Lung (tissue), 12 donors: ENCODE measurements around the gene STX18. TPM values are rescaled to one million over a fixed set of nuclear protein-coding genes. Genes with fewer than 3 reads are reported as not detected.

Experiments
- ATAC-seq: fragments of 200-7000 bp; cut with Tn5 transposase; one replicate; pipeline ENCODE4 v1.9.1; 2020; ENCODE audit warnings: moderate number of reproducible peaks; ENCODE audit not compliant: insufficient read depth, low FRiP score
- DNase-seq, 3 donors: peaks; one replicate each; pipeline ENCODE4 v3.0.0-alpha.2; 2013 to 2017
- H3K27ac ChIP-seq, 2 donors: one replicate each; pipeline ENCODE4 v1.5.1; 2013; ENCODE audit warnings: mild to moderate bottlenecking in 2 of 2, moderate library complexity in 2 of 2, control low read depth in 1 of 2, inconsistent platforms in 1 of 2, low read depth in 1 of 2, low read length in 1 of 2
- H3K27me3 ChIP-seq, 3 donors: one replicate each; pipeline ENCODE4 v1.5.1; 2013; ENCODE audit warnings: low read length in 2 of 3; ENCODE audit not compliant: control insufficient read depth in 3 of 3, insufficient read depth in 3 of 3
- H3K36me3 ChIP-seq, 4 donors: one replicate each; pipeline ENCODE4 v1.5.1; 2013; ENCODE audit warnings: low read length in 4 of 4, mild to moderate bottlenecking in 1 of 4, moderate library complexity in 1 of 4; ENCODE audit not compliant: control insufficient read depth in 4 of 4, insufficient read depth in 4 of 4
- H3K4me1 ChIP-seq, 5 donors: one replicate each; pipeline ENCODE4 v1.5.1; 2013; ENCODE audit warnings: low read length in 5 of 5, mild to moderate bottlenecking in 2 of 5, moderate library complexity in 1 of 5; ENCODE audit not compliant: control insufficient read depth in 5 of 5, insufficient read depth in 5 of 5
- H3K4me3 ChIP-seq: one replicate; pipeline ENCODE4 v1.5.1; 2013; ENCODE audit warnings: mild to moderate bottlenecking, control low read depth, moderate library complexity
- H3K9ac ChIP-seq, 2 donors: one replicate each; pipeline ENCODE4 v1.5.1; 2013; ENCODE audit warnings: low read length in 2 of 2, control low read depth in 1 of 2; ENCODE audit not compliant: insufficient read depth in 1 of 2
- H3K9me3 ChIP-seq, 4 donors: one replicate each; pipeline ENCODE4 v1.5.1; 2013; ENCODE audit warnings: low read length in 3 of 4, mild to moderate bottlenecking in 1 of 4, moderate library complexity in 1 of 4; ENCODE audit not compliant: control insufficient read depth in 4 of 4, insufficient read depth in 3 of 4
- WGBS, 2 donors: extraction: QIAGEN DNeasy Blood & Tissue Kit; methylation state at CpG; one replicate each; pipeline ENCODE4 v1.1.7; 2013; 5-methylcytosine and 5-hydroxymethylcytosine counted together
- polyA plus RNA-seq, 2 donors: library from polyadenylated mRNA; stranded (reverse); fragments of 200-250 nt; gene quantifications; one replicate each; pipeline ENCODE4 v1.2.1, GENCODE V29; 2013
- total RNA-seq, 2 donors: library from RNA; depleted of rRNA in 1 of 2; stranded (reverse); fragments of >200 nt in 1 of 2; gene quantifications; one replicate each; pipeline ENCODE4 v1.2.1, GENCODE V29; 2014 to 2021
- TF ChIP-seq, protein P1 (sequence below): IDR thresholded peaks from 2 replicates; pipeline ENCODE4 v1.5.1; 2012; ENCODE audit warnings: mild to moderate bottlenecking; ENCODE audit errors: control extremely low read depth, extremely low read depth
- donor health status: control.
- donor health status: control.
- donor health status: Bipolar disorder and iron deficiency.
- donor health status: healthy.
- donor health status: DM: yes; HTN: yes; CAD: no.

The STX18 gene
- total and polyA plus RNA-seq, 4 donors: 16.2 to 34.1 (median 24.8) TPM

- WGBS, 2 donors: 87 to 90% methylated on average over 2 of the region's 2 CpGs
- no peak overlapping the region for H3K4me3 ChIP-seq
- peaks cover 0 to 2% (median under 1%) of the 10 kb centered on the region in 4 donors for H3K36me3 ChIP-seq
- H3K27me3 ChIP-seq: no peaks in the 10 kb centered on the region
- TF ChIP-seq, protein P1, sequence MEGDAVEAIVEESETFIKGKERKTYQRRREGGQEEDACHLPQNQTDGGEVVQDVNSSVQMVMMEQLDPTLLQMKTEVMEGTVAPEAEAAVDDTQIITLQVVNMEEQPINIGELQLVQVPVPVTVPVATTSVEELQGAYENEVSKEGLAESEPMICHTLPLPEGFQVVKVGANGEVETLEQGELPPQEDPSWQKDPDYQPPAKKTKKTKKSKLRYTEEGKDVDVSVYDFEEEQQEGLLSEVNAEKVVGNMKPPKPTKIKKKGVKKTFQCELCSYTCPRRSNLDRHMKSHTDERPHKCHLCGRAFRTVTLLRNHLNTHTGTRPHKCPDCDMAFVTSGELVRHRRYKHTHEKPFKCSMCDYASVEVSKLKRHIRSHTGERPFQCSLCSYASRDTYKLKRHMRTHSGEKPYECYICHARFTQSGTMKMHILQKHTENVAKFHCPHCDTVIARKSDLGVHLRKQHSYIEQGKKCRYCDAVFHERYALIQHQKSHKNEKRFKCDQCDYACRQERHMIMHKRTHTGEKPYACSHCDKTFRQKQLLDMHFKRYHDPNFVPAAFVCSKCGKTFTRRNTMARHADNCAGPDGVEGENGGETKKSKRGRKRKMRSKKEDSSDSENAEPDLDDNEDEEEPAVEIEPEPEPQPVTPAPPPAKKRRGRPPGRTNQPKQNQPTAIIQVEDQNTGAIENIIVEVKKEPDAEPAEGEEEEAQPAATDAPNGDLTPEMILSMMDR: no peak
- peaks cover 0 to 7% (median 3%) of the 10 kb centered on the region in 5 donors for H3K4me1 ChIP-seq
- H3K9me3 ChIP-seq: no peaks in the 10 kb centered on the region
- no peak for ATAC-seq
- no peak overlapping the region for H3K27ac ChIP-seq
- DNase-seq: no peak
- no peak overlapping the region for H3K9ac ChIP-seq
Measured at GRCh38 chr4:4504783-4505182, 37.1 kb downstream of the STX18 start.

DNA sequence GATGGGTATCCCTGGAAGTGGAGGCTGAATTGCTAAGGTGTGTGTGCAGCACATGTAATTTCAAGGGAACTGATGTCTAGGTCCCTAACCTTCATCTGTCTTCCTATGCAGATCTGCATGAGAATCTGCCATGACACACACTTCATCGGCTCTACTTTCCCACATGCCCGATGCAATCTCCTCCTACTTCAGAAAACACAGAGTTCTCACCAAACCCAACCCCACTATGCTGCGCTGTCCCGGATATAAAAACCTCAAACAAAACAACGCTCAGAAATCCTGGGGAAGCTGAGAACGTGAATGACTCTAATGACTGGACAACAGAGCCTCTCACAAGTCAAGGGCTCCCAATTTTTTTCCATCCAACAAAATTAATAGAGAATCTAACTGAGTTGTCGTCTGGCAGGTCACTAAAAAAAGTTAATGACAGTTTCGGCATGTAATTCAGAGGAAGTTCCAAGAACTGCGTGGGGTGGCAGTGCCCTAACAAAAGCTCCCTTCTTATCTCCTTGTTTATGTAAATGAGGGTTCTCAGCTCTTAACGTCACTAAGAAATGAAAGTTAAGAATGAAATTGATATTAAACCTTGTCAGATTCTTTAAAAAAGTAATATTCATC lies 39.0 kb downstream of the STX18 start:
- Histone ChIP-seq H3K9ac (no peak overlapping the region), H3K36me3 (peaks cover 0 to 2% (median 0%) of the 10 kb centered on the region in 4 donors), H3K4me3 (no peak overlapping the region), H3K27me3 (no peaks in the 10 kb centered on the region), H3K9me3 (no peaks in the 10 kb centered on the region), H3K27ac (no peak overlapping the region), H3K4me1 (peaks cover 0 to 7% (median 3%) of the 10 kb centered on the region in 5 donors)
- ATAC-seq: no peak
- TF ChIP-seq, protein P1: no peak
- peak in 1 of 3 donors; percentile 26 for DNase-seq
- WGBS, 2 donors: 32 to 36% methylated on average over 10 of the region's 10 CpGs

DNA sequence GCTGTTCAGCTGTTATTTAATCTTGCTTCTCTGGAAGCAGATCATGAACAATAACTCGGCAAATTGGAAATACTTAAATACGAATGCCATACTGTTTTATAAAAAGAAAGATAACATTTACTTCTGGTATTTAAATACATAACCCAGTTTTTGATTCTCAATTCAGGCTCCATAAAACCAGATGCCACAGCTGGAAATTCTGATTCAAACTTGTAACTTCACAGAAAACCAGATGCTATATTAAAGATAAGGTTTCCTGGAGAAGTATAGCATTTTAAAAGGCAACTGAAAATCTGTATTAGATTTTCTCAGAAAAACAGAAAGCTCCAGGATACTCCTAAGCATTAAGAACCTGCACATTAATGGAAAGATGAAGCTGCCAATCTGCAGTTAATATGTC lies 40.2 kb downstream of the STX18 start:
- WGBS, 2 donors: 89 to 97% methylated on average over 2 of the region's 2 CpGs
- no peak overlapping the region for H3K9ac ChIP-seq

More for the DNA sequence above, 40.2 kb downstream of the STX18 start:
- Histone ChIP-seq H3K9me3 (no peaks in the 10 kb centered on the region), H3K27ac (no peak overlapping the region), H3K4me3 (no peak overlapping the region), H3K4me1 (peaks cover 0 to 7% (median 3%) of the 10 kb centered on the region in 5 donors), H3K36me3 (peaks cover 0 to 2% (median 0%) of the 10 kb centered on the region in 4 donors), H3K27me3 (no peaks in the 10 kb centered on the region)
- ATAC-seq (no peak), DNase-seq (no peak)
- TF ChIP-seq, protein P1: no peak
